Osteoblast (primary cell): ENCODE data around the gene CREB3L4. TPM values are rescaled to one million over a fixed set of nuclear protein-coding genes. Genes with fewer than 3 reads are reported as not detected.

ENCODE experiments used
- DNase-seq: peaks from one replicate; pipeline ENCODE4 v3.0.0; 2011; ENCODE audit warnings: low spot score, mixed read lengths; ENCODE audit not compliant: insufficient read length; ENCODE audit errors: missing footprints
- H2AFZ ChIP-seq: 2 replicates; pipeline ENCODE4 v1.6.0; 2011; ENCODE audit warnings: mild to moderate bottlenecking, low read length
- H3K27ac ChIP-seq: 2 replicates; pipeline ENCODE4 v1.5.1; 2011; ENCODE audit warnings: mild to moderate bottlenecking, low read depth, low read length, moderate library complexity
- H3K27me3 ChIP-seq: 2 replicates; pipeline ENCODE4 v1.6.0; 2012; ENCODE audit warnings: mild to moderate bottlenecking, control low read depth, inconsistent platforms, low read length, moderate library complexity; ENCODE audit not compliant: insufficient read depth
- H3K36me3 ChIP-seq: 2 replicates; pipeline ENCODE4 v1.5.1; 2011; ENCODE audit warnings: mild to moderate bottlenecking, low read length, control low read depth, moderate library complexity; ENCODE audit not compliant: insufficient read depth
- H3K4me1 ChIP-seq: 2 replicates; pipeline ENCODE4 v1.5.1; 2011; ENCODE audit warnings: mild to moderate bottlenecking, low read length, control low read depth, moderate library complexity; ENCODE audit not compliant: insufficient read depth
- H3K4me2 ChIP-seq: 2 replicates; pipeline ENCODE4 v1.6.0; 2011; ENCODE audit warnings: mild to moderate bottlenecking, low read length; ENCODE audit not compliant: insufficient read depth
- H3K4me3 ChIP-seq: fragments of 200-600 bp; sonication (generic); 3 replicates; pipeline ENCODE4 v1.5.1; 2012; ENCODE audit warnings: mild to moderate bottlenecking, low read length, inconsistent platforms; ENCODE audit not compliant: insufficient read depth
- H3K79me2 ChIP-seq: 2 replicates; pipeline ENCODE4 v1.6.0; 2012; ENCODE audit warnings: mild to moderate bottlenecking, low read length, control low read depth, inconsistent platforms; ENCODE audit not compliant: insufficient read depth
- H3K9me3 ChIP-seq: 2 replicates; pipeline ENCODE4 v1.5.1; 2011; ENCODE audit warnings: low read depth, low read length, control low read depth
- H4K20me1 ChIP-seq: 2 replicates; pipeline ENCODE4 v1.6.0; 2012; ENCODE audit warnings: mild to moderate bottlenecking, low read length, control low read depth; ENCODE audit not compliant: insufficient read depth
- CTCF ChIP-seq: IDR thresholded peaks from 2 replicates; pipeline ENCODE4 v1.5.1; 2011; ENCODE audit warnings: mild to moderate bottlenecking, low read depth, low read length, moderate library complexity; ENCODE audit errors: extremely low read depth
- total RNA-seq: library from RNA; depleted of rRNA; stranded (reverse); fragments of >200 nt; gene quantifications from 2 replicates; pipeline ENCODE4 v1.2.3, GENCODE V29; 2012

CREB3L4 gene
- total RNA-seq, 1 donor: 7.2 TPM

- Histone ChIP-seq H3K4me1 (peaks cover 22% of the 10 kb centered on the region), H4K20me1 (peaks cover 9% of the 10 kb centered on the region), H3K9me3 (no peaks in the 10 kb centered on the region), H3K4me2 (peak overlapping the region; percentile 99), H3K27me3 (no peaks in the 10 kb centered on the region), H3K79me2 (peaks cover 28% of the 10 kb centered on the region), H3K36me3 (peaks cover 34% of the 10 kb centered on the region), H3K4me3 (peak overlapping the region; percentile 90), H3K27ac (peak overlapping the region; percentile 82), H2AFZ (peak overlapping the region; percentile 81)
- no peak for TF ChIP-seq CTCF
- DNase-seq: peak; percentile 89
Observed at GRCh38 chr1:153985341-153985912, 17.7 kb downstream of the CREB3L4 start.

DNA sequence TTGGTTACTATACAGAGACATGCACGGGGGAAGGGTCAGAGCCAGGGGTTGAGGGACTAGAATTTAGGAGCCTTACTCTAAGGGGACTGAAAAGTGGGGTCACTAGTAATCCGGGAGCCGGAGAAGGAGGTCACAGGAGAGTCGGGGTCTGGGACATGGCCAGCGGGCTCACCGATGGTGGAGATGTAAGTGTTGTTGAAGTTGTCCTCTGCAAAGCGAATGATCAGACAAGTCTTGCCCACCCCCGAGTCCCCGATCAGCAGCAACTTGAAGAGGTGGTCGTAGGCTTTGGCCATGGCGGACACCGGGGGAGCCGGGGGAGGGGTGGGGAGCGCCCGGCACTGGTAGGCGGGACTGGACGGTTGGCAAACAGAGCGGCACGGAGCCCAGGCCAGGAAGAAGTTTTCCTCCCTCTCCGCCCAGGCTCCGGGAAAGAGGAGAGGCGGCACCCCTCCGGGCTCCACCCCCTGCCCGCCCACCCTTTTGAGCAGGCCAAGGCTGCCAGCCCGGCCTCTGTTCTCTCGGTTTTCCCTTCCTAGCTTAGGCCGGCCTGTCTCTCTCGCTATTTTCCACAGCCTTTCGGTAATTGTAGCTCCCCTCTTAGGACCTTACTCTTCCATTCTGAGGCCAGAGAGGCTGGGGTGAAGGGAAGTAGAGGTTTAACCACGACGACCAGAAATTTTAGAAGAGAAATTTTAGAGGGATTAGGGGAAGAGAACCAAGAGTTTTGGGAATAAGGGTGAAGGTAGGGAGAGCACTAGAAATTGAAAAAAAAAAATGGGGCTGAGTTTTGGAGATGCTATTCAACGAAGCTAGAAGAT lies 18.4 kb downstream of the CREB3L4 start, which contains the start of gene RAB13:
Gene RAB13, minus strand, starts transcription at position 399 of the 821 bp plus-strand sequence. Its CDS starts 103 bp downstream, at position 296.
- DNase-seq: peak; percentile 96
- no peaks in the 10 kb centered on the region for H3K9me3 ChIP-seq
- H4K20me1 ChIP-seq: peaks cover 9% of the 10 kb centered on the region
- peaks cover 22% of the 10 kb centered on the region for H3K4me1 ChIP-seq
- peaks cover 27% of the 10 kb centered on the region for H3K36me3 ChIP-seq
- TF ChIP-seq CTCF: no peak
- H3K4me2 ChIP-seq: peak within 1 kb of the TSS; percentile 99
- peak within 1 kb of the TSS; percentile 90 for H3K4me3 ChIP-seq
- H3K27ac ChIP-seq: peak within 1 kb of the TSS; percentile 82
- peaks cover 35% of the 10 kb centered on the region for H3K79me2 ChIP-seq
- no peaks in the 10 kb centered on the region for H3K27me3 ChIP-seq
- H2AFZ ChIP-seq: peak within 1 kb of the TSS; percentile 90

DNA sequence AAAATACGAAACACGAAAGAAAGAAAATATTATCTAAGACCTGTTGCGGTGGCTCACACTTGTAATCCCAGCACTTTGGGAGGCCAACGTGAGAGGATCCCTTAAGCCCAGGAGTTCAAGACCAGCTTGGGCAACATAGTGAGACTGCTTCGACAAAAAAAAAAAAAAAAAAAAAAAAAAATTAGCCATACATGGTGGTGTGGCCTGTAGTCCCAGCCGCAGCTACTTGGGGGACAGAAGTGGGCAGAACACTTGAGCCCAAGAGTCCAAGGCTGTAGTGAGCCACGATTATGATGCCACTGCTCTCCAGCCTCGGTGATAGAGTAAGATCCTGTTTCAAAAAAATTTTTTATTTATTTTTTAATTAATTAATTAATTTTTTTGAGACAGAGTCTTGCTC lies 19.9 kb downstream of the CREB3L4 start:
- H3K4me2 ChIP-seq: no peak overlapping the region
- H3K36me3 ChIP-seq: peaks cover 26% of the 10 kb centered on the region
- no peak overlapping the region for H3K27ac ChIP-seq
- peaks cover 33% of the 10 kb centered on the region for H3K4me1 ChIP-seq
- TF ChIP-seq CTCF: no peak
- peaks cover 44% of the 10 kb centered on the region for H3K79me2 ChIP-seq
- no peaks in the 10 kb centered on the region for H3K9me3 ChIP-seq
- no peak for DNase-seq
- H3K4me3 ChIP-seq: no peak overlapping the region
- no peak overlapping the region for H2AFZ ChIP-seq
- H3K27me3 ChIP-seq: no peaks in the 10 kb centered on the region
- peaks cover 17% of the 10 kb centered on the region for H4K20me1 ChIP-seq
